H1 (cell line): ENCODE results near the gene PPM1N. TPM values are rescaled to one million over a fixed set of nuclear protein-coding genes. Genes with fewer than 3 reads are reported as not detected.

ENCODE experiments used
- CTCF ChIA-PET: fragments of 300-600 bp; sonication (Branson Sonifier 250); formaldehyde crosslinking; loops from one replicate; lab custom pipeline; 2021; ENCODE audit not compliant: partially characterized antibody; lab: Charles Lee
- POLR2A ChIA-PET: fragments of 300-600 bp; sonication (Branson Sonifier 250); formaldehyde crosslinking; loops from one replicate; lab custom pipeline; 2021; ENCODE audit warnings: inconsistent platforms; ENCODE audit not compliant: partially characterized antibody; lab: Charles Lee
- DNase-seq, 2 experiments: peaks; one replicate each; pipeline versions ENCODE4 v3.0.0 to v3.0.0-alpha.2; 2010 to 2022; ENCODE audit warnings: low spot score in 2 of 2, low read depth in 1 of 2, mixed read lengths in 1 of 2
- FAIRE-seq: peaks from 2 replicates; lab custom pipeline; 2011; peaks lifted over from hg19 to GRCh38; lab: Jason Lieb, UNC
- H2AFZ ChIP-seq: 2 replicates; pipeline ENCODE4 v1.8.1; 2012; ENCODE audit warnings: low read length, inconsistent platforms
- H2AK5ac ChIP-seq: 2 replicates; pipeline ENCODE4 v1.6.1; 2013; ENCODE audit warnings: low read depth, low read length
- H2BK120ac ChIP-seq: replicated peaks from 2 replicates; pipeline ENCODE3; 2013; ENCODE audit warnings: low read depth, low read length, inconsistent platforms
- H2BK12ac ChIP-seq: 2 replicates; pipeline ENCODE4 v1.6.1; 2013; ENCODE audit warnings: low read depth, low read length
- H2BK15ac ChIP-seq: 2 replicates; pipeline ENCODE4 v1.6.1; 2013; ENCODE audit warnings: low read length
- H2BK20ac ChIP-seq: 2 replicates; pipeline ENCODE4 v1.6.1; 2013; ENCODE audit warnings: low read length
- H2BK5ac ChIP-seq: 2 replicates; pipeline ENCODE4 v1.6.1; 2013; ENCODE audit warnings: low read depth, low read length
- H3K14ac ChIP-seq: 2 replicates; pipeline ENCODE4 v1.6.1; 2013; ENCODE audit warnings: inconsistent platforms; ENCODE audit not compliant: insufficient read length
- H3K18ac ChIP-seq: 2 replicates; pipeline ENCODE4 v1.6.1; 2013; ENCODE audit warnings: low read length; ENCODE audit errors: extremely low read depth
- H3K23ac ChIP-seq: 2 replicates; pipeline ENCODE4 v1.6.1; 2013; ENCODE audit warnings: inconsistent platforms; ENCODE audit not compliant: insufficient read length
- H3K23me2 ChIP-seq: 2 replicates; pipeline ENCODE4 v1.6.1; 2013; ENCODE audit warnings: low read depth, low read length
- H3K27ac ChIP-seq: 2 replicates; pipeline ENCODE4 v1.6.1; 2011; ENCODE audit warnings: low read depth, low read length, inconsistent platforms
- H3K27me3 ChIP-seq, 4 experiments: replicated peaks in 1 of 4; 1 replicate in 1 of 4; 2 replicates in 3 of 4; pipeline versions ENCODE4 v1.6.1 to v1.8.1; 2011 to 2013; ENCODE audit warnings: low read length in 3 of 4, mild to moderate bottlenecking in 3 of 4, inconsistent platforms in 2 of 4, mixed read lengths in 2 of 4, moderate library complexity in 1 of 4; ENCODE audit not compliant: control insufficient read depth in 3 of 4, insufficient read depth in 3 of 4; ENCODE audit errors: extremely low read depth in 1 of 4
- H3K36me3 ChIP-seq, 4 experiments: 2 replicates each; pipeline versions ENCODE4 v1.6.1 to v1.8.1; 2011 to 2013; ENCODE audit warnings: mild to moderate bottlenecking in 4 of 4, low read length in 3 of 4, moderate library complexity in 2 of 4, control low read depth in 1 of 4, inconsistent platforms in 1 of 4; ENCODE audit not compliant: insufficient read depth in 4 of 4, control insufficient read depth in 2 of 4
- H3K4ac ChIP-seq: replicated peaks from 2 replicates; pipeline ENCODE3; 2013; ENCODE audit warnings: low read length, low read depth, mixed read lengths, inconsistent platforms; ENCODE audit not compliant: insufficient read length
- H3K4me1 ChIP-seq, 4 experiments: replicated peaks in 1 of 4; 1 replicate in 1 of 4; 2 replicates in 3 of 4; pipeline versions ENCODE4 v1.6.1 to v1.8.1; 2011 to 2013; ENCODE audit warnings: low read length in 3 of 4, inconsistent platforms in 2 of 4, mixed read lengths in 1 of 4; ENCODE audit not compliant: insufficient read depth in 4 of 4, control insufficient read depth in 3 of 4
- H3K4me2 ChIP-seq, 2 experiments: 2 replicates each; pipeline versions ENCODE4 v1.6.1 to v1.8.1; 2011 to 2013; ENCODE audit warnings: low read depth in 2 of 2, low read length in 2 of 2, control low read depth in 1 of 2, inconsistent platforms in 1 of 2, mild to moderate bottlenecking in 1 of 2; ENCODE audit not compliant: insufficient read depth in 1 of 2
- H3K4me3 ChIP-seq, 4 experiments: fragments of 200-600, 300-600 bp in 1 of 4; sonication (generic), shearing (Covaris generic), sonication (Bioruptor Twin) in 1 of 4; 2 replicates each; pipeline versions ENCODE4 v1.5.1 to v1.8.1; 2011 to 2016; ENCODE audit warnings: low read length in 4 of 4, low read depth in 3 of 4, control low read depth in 2 of 4, inconsistent platforms in 2 of 4, mild to moderate bottlenecking in 2 of 4, mixed read lengths in 1 of 4, moderate library complexity in 1 of 4; ENCODE audit not compliant: insufficient read depth in 2 of 4; ENCODE audit errors: extremely low read depth in 1 of 4
- H3K56ac ChIP-seq: replicated peaks from 2 replicates; pipeline ENCODE3; 2013; ENCODE audit warnings: low read depth, mild to moderate bottlenecking, mixed read lengths, low read length, inconsistent platforms; ENCODE audit not compliant: insufficient read length
- H3K79me1 ChIP-seq: 2 replicates; pipeline ENCODE4 v1.6.1; 2013; ENCODE audit warnings: low read depth, low read length, control low read depth
- H3K79me2 ChIP-seq, 2 experiments: 2 replicates each; pipeline versions ENCODE4 v1.6.1 to v1.8.1; 2012 to 2013; ENCODE audit warnings: low read length in 2 of 2, mild to moderate bottlenecking in 2 of 2, inconsistent platforms in 1 of 2; ENCODE audit not compliant: insufficient read depth in 2 of 2, control insufficient read depth in 1 of 2
- H3K9ac ChIP-seq, 4 experiments: replicated peaks in 1 of 4; 1 replicate in 1 of 4; 2 replicates in 3 of 4; pipeline versions ENCODE4 v1.6.1 to v1.8.1; 2011 to 2013; ENCODE audit warnings: low read depth in 3 of 4, low read length in 3 of 4, control low read depth in 2 of 4, mild to moderate bottlenecking in 2 of 4, moderate library complexity in 2 of 4, inconsistent platforms in 1 of 4; ENCODE audit errors: extremely low read depth in 1 of 4
- H3K9me3 ChIP-seq, 2 experiments: 2 replicates each; pipeline versions ENCODE4 v1.6.1 to v1.8.1; 2012 to 2013; ENCODE audit warnings: mild to moderate bottlenecking in 2 of 2, moderate library complexity in 2 of 2, control low read depth in 1 of 2, inconsistent platforms in 1 of 2, low read depth in 1 of 2, low read length in 1 of 2, mixed read lengths in 1 of 2; ENCODE audit not compliant: insufficient read depth in 2 of 2
- H4K20me1 ChIP-seq, 2 experiments: replicated peaks in 1 of 2; 2 replicates each; pipeline versions ENCODE3 to v1.8.1; 2011 to 2013; ENCODE audit warnings: inconsistent platforms in 2 of 2, low read length in 2 of 2, mild to moderate bottlenecking in 1 of 2; ENCODE audit not compliant: insufficient read depth in 2 of 2, control insufficient read depth in 1 of 2
- H4K5ac ChIP-seq: 2 replicates; pipeline ENCODE4 v1.6.1; 2013; ENCODE audit warnings: low read length, low read depth, mixed read lengths, inconsistent platforms; ENCODE audit not compliant: insufficient read length
- H4K8ac ChIP-seq: 2 replicates; pipeline ENCODE4 v1.8.0; 2013; ENCODE audit warnings: mild to moderate bottlenecking, moderate library complexity, low read length, inconsistent platforms; ENCODE audit not compliant: insufficient read depth; ENCODE audit errors: extremely low read depth
- H4K91ac ChIP-seq: replicated peaks from 2 replicates; pipeline ENCODE3; 2013; ENCODE audit warnings: low read length, mixed read lengths, inconsistent platforms; ENCODE audit not compliant: insufficient read length
- ATF2 ChIP-seq: IDR thresholded peaks from 2 replicates; pipeline ENCODE4 v1.6.1; 2012; ENCODE audit warnings: low read length, inconsistent platforms
- BCL11A ChIP-seq, 2 experiments: IDR thresholded peaks; one replicate each; pipeline ENCODE4 v1.6.1; 2011; ENCODE audit warnings: low read depth in 2 of 2, low read length in 2 of 2, mild to moderate bottlenecking in 2 of 2
- CREB1 ChIP-seq: IDR thresholded peaks from 2 replicates; pipeline ENCODE4 v1.6.1; 2012; ENCODE audit warnings: inconsistent platforms
- EP300 ChIP-seq, 2 experiments: IDR thresholded peaks; 1 replicate in 1 of 2; 2 replicates in 1 of 2; pipeline ENCODE4 v1.6.1; 2011 to 2012; ENCODE audit warnings: low read depth in 2 of 2, low read length in 2 of 2, mild to moderate bottlenecking in 2 of 2, borderline replicate concordance in 1 of 2, inconsistent platforms in 1 of 2, moderate library complexity in 1 of 2
- HDAC2 ChIP-seq, 2 experiments: fragments of 300-600 bp in 1 of 2; sonication (generic) in 1 of 2; IDR thresholded peaks; 2 replicates each; pipeline ENCODE4 v1.6.1; 2011 to 2012; ENCODE audit warnings: low read depth in 2 of 2, low read length in 2 of 2, mild to moderate bottlenecking in 2 of 2, moderate library complexity in 2 of 2, borderline replicate concordance in 1 of 2, inconsistent platforms in 1 of 2
- HDAC6 ChIP-seq: IDR thresholded peaks from one replicate; pipeline ENCODE4 v1.7.1; 2012; ENCODE audit warnings: low read depth, mild to moderate bottlenecking, inconsistent platforms, low read length, moderate library complexity
- RNF2 ChIP-seq: fragments of 200-900, 300-1000 bp; sonication (generic); IDR thresholded peaks from 2 replicates; pipeline ENCODE4 v1.7.1; 2016; ENCODE audit warnings: borderline replicate concordance, low read depth, mild to moderate bottlenecking, antibody characterized with exemption, low read length; ENCODE audit not compliant: poor library complexity, severe bottlenecking; ENCODE audit errors: missing control alignments
- SIRT6 ChIP-seq: IDR thresholded peaks from one replicate; pipeline ENCODE4 v1.7.1; 2012; ENCODE audit warnings: low read length, inconsistent platforms
- SIX5 ChIP-seq: IDR thresholded peaks from 2 replicates; pipeline ENCODE4 v1.6.1; 2011; ENCODE audit warnings: mild to moderate bottlenecking, low read depth, low read length
- SP2 ChIP-seq: IDR thresholded peaks from 2 replicates; pipeline ENCODE4 v1.6.1; 2012; ENCODE audit warnings: mild to moderate bottlenecking, low read length, inconsistent platforms
- SRF ChIP-seq: IDR thresholded peaks from 2 replicates; pipeline ENCODE4 v1.6.1; 2011; ENCODE audit warnings: mild to moderate bottlenecking, low read depth, low read length, moderate library complexity
- TBP ChIP-seq: IDR thresholded peaks from 2 replicates; pipeline ENCODE4 v1.6.1; 2011; ENCODE audit warnings: low read depth, low read length, improper control_type of control experiment
- WGBS, 2 experiments: shearing (Covaris generic) in 1 of 2; methylation state at CpG; one replicate each; pipeline versions ENCODE4 v1.1.6 to v1.1.7; 2013 to 2015; ENCODE audit warnings: low lambda C conversion rate in 2 of 2, mixed read lengths in 2 of 2, inconsistent platforms in 1 of 2, low coverage in 1 of 2, missing lambda C conversion rate in 1 of 2; ENCODE audit not compliant: insufficient replicate concordance in 2 of 2, insufficient coverage in 1 of 2, insufficient read length in 1 of 2; ENCODE audit errors: extremely low coverage in 1 of 2, missing lambda C conversion rate in 1 of 2; 5-methylcytosine and 5-hydroxymethylcytosine counted together
- polyA plus RNA-seq, 7 experiments: library from polyadenylated mRNA; depleted of rRNA in 3 of 7; stranded (reverse) in 5 of 7; unstranded in 2 of 7; fragments of >200 nt in 5 of 7; fragments of 200-250 nt in 2 of 7; gene quantifications; 1 replicate in 5 of 7; 2 replicates in 1 of 7; 4 replicates in 1 of 7; pipeline versions ENCODE4 v1.2.1 to v1.2.3, GENCODE V29; 2011 to 2013; ENCODE audit warnings: missing spikeins in 2 of 7, mixed read lengths in 2 of 7
- total RNA-seq: library from RNA; stranded (reverse); fragmentation: NEBNext Ultra II Directional; extraction: Animal tissue kit (Norgen Biotek cat#: 25700); gene quantifications from 2 replicates; pipeline ENCODE4 v1.2.1, GENCODE V29; 2021

PPM1N gene
- total and polyA plus RNA-seq, 2 of the 8 experiments (the other 6 are each of a cell fraction or from before 2014, with no cell fraction given): 12.2 to 14.4 TPM

DNA sequence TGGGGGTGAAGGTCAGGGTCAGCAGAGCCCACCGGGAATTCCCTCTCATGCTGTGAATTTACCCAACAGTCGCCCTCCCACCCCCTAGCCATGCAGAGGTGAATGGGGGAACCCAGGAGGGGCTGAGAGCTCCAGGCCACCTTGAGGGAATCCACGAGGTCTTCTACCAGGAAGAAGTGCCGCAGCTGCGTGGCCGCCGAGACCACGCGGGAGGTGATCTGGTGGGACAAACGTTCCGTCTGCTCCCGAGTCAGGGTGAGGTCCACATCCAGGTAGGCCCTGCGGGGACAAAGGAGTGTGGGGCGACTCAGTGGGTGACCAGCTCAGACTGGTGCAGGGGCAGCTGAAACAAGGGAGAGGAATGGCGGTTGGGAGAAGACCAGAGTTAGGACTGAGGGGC is 9.5 kb upstream of the PPM1N start:
- H3K4me1 ChIP-seq: peaks cover 0 to 3% (median under 1%) of the 10 kb centered on the region in 4 experiments; a peak in 1 of 7 replicates
- H4K91ac ChIP-seq: no peak overlapping the region
- no peaks in the 10 kb centered on the region for H3K79me2 ChIP-seq
- H3K79me1 ChIP-seq: no peaks in the 10 kb centered on the region
- no peaks in the 10 kb centered on the region for H3K27me3 ChIP-seq
- no peaks in the 10 kb centered on the region for H3K9me3 ChIP-seq
- H3K14ac ChIP-seq: no peak overlapping the region
- H2AFZ ChIP-seq: no peak overlapping the region
- no peak overlapping the region for H3K9ac ChIP-seq
- no peak overlapping the region for H3K4me3 ChIP-seq
- H4K20me1 ChIP-seq: peaks cover 0 to 4% of the 10 kb centered on the region in 2 experiments
- no peak for DNase-seq
- H3K56ac ChIP-seq: no peak overlapping the region
- no peak overlapping the region for H2BK20ac ChIP-seq
- no peak overlapping the region for H2BK12ac ChIP-seq
- CTCF ChIA-PET: interaction anchor here (0.7 to 32.9 kb wide), 8 partner anchors 8 to 153 kb away, joined by 3 to 760 read pairs (median 4); partner anchors contain the start of gene ERCC1
- H3K18ac ChIP-seq: no peak overlapping the region
- H3K4ac ChIP-seq: no peak overlapping the region
- WGBS, 2 experiments: 95% methylated on average over 15 of the region's 15 CpGs; no CpG with 5 or more reads in 1 of the 2 experiments
- H3K23me2 ChIP-seq: no peaks in the 10 kb centered on the region; the same call in 1 of the 2 replicates
- no peak overlapping the region for H3K23ac ChIP-seq
- H2AK5ac ChIP-seq: no peak overlapping the region
- H3K36me3 ChIP-seq: no peaks in the 10 kb centered on the region; a peak in 1 of 8 replicates
- no peak overlapping the region; the same call in 1 of the 2 replicates for H2BK15ac ChIP-seq
- no peak overlapping the region for H2BK5ac ChIP-seq
- POLR2A ChIA-PET: interaction anchor here (1.7 kb wide), 1 partner anchor 11 kb away, joined by 5 read pairs; no protein-coding TSS in a partner anchor
- H4K5ac ChIP-seq: no peak overlapping the region
- no peak overlapping the region for H2BK120ac ChIP-seq
- no peak overlapping the region for H3K27ac ChIP-seq
- H4K8ac ChIP-seq: no peak overlapping the region
- FAIRE-seq: no peak
- no peak overlapping the region for H3K4me2 ChIP-seq
- TF ChIP-seq RNF2 (no peak), HDAC6 (no peak), HDAC2 (IDR thresholded peaks at IDR 0.05; ENCODE audit: borderline replicate concordance in 1 of 2, low read depth in 2 of 2, low read length in 2 of 2) (no peak), SRF (no peak), TBP (no peak), EP300 (IDR thresholded peaks at IDR 0.05; ENCODE audit: borderline replicate concordance in 1 of 2, low read depth in 2 of 2, low read length in 2 of 2) (no peak), SIX5 (no peak), SP2 (no peak), BCL11A (IDR thresholded peaks at IDR 0.05; ENCODE audit: low read depth in 2 of 2, low read length in 2 of 2) (no peak), CREB1 (no peak), SIRT6 (no peak), ATF2 (no peak)
